Liver (tissue), 3 donors: ENCODE results near the gene FMN1.

Experiments used
- ATF3 ChIP-seq: IDR thresholded peaks from 2 replicates; pipeline ENCODE4 v1.6.1; 2016; ENCODE audit warnings: antibody characterized with exemption
- CTCF ChIP-seq: fragments of 150-350 bp; IDR thresholded peaks from 2 replicates; pipeline ENCODE4 v1.5.1; 2017; ENCODE audit warnings: improper control_type of control experiment, low read depth, low read length; ENCODE audit not compliant: missing input control
- FOXA1 ChIP-seq: IDR thresholded peaks from 2 replicates; pipeline ENCODE4 v1.6.1; 2016; ENCODE audit warnings: antibody characterized with exemption
- MAX ChIP-seq: IDR thresholded peaks from 2 replicates; pipeline ENCODE4 v1.6.1; 2016; ENCODE audit warnings: antibody characterized with exemption
- RAD21 ChIP-seq, 2 donors: IDR thresholded peaks; 2 replicates each; pipeline ENCODE4 v1.6.1; 2016; ENCODE audit warnings: antibody characterized with exemption in 2 of 2, mild to moderate bottlenecking in 2 of 2
- SP1 ChIP-seq: IDR thresholded peaks from 2 replicates; pipeline ENCODE4 v1.6.1; 2018; ENCODE audit warnings: antibody characterized with exemption, mild to moderate bottlenecking
- donor health status: healthy.
- donor health status: healthy.

GRCh38 chr15:32757426-32757825, 437.1 kb downstream of the FMN1 start:
- TF ChIP-seq FOXA1 (no peak), ATF3 (no peak), CTCF (no peak), SP1 (no peak), MAX (no peak), RAD21 (IDR thresholded peaks at IDR 0.05) (no peak)
